A549 (cell line): Measurements from ENCODE around the gene MOB1B. TPM values are rescaled to one million over a fixed set of nuclear protein-coding genes. Genes with fewer than 3 reads are reported as not detected.

Experiments
- ATAC-seq, 2 experiments: fragments of 200-7000 bp in 1 of 2; fragments of >200 bp in 1 of 2; cut with Nextera tagmentation in 1 of 2; cut with Tn5 transposase in 1 of 2; 3 replicates each; pipeline versions ENCODE4 v1.8.0 to v1.9.1; 2018 to 2020; ENCODE audit warnings: mild to moderate bottlenecking in 1 of 2, moderate library complexity in 1 of 2
- CTCF ChIA-PET: fragments of 300-600 bp; sonication (Branson Sonifier 250); formaldehyde crosslinking; extraction: SDS; loops from one replicate; lab custom pipeline; 2021; ENCODE audit warnings: antibody characterized with exemption, inconsistent platforms; lab: Yijun Ruan, JAX
- POLR2A ChIA-PET: fragments of 350-600 bp; formaldehyde crosslinking; extraction: SDS; loops from one replicate; lab custom pipeline; 2021; ENCODE audit warnings: antibody characterized with exemption, inconsistent platforms; lab: Yijun Ruan, JAX
- DNase-seq, 2 experiments: peaks; one replicate each; pipeline versions ENCODE4 v3.0.0 to v3.0.0-alpha.2; 2011 to 2016; ENCODE audit warnings: low read depth in 1 of 2, low spot score in 1 of 2
- FAIRE-seq: peaks from 2 replicates; lab custom pipeline; 2011; peaks lifted over from hg19 to GRCh38; lab: Jason Lieb, UNC
- H3K27ac ChIP-seq, 2 experiments: fragments of >200 bp; sonication (Bioruptor Twin); formaldehyde crosslinking; 3 replicates each; pipeline ENCODE4 v1.5.1; 2016 to 2017
- H3K4me1 ChIP-seq: fragments of >200 bp; sonication (Bioruptor Twin); formaldehyde crosslinking; 3 replicates; pipeline ENCODE4 v1.6.1; 2016
- H3K4me2 ChIP-seq: fragments of >200 bp; sonication (Bioruptor Twin); formaldehyde crosslinking; 3 replicates; pipeline ENCODE4 v1.6.1; 2016
- H3K4me3 ChIP-seq: fragments of >200 bp; sonication (Bioruptor Twin); formaldehyde crosslinking; 3 replicates; pipeline ENCODE4 v1.5.1; 2016
- H3K9me3 ChIP-seq: fragments of >200 bp; sonication (Bioruptor Twin); formaldehyde crosslinking; 3 replicates; pipeline ENCODE4 v1.6.1; 2016
- CBX8 ChIP-seq: fragments of 200-600 bp; sonication (generic); IDR thresholded peaks from 2 replicates; pipeline ENCODE4 v1.6.1; 2016
- ESRRA ChIP-seq: fragments of 150-350 bp; IDR thresholded peaks from 2 replicates; pipeline ENCODE4 v1.6.1; 2014; ENCODE audit warnings: mild to moderate bottlenecking, low read length, borderline replicate concordance
- FOSB ChIP-seq: fragments of 250-450 bp; sonication (Bioruptor Pico); IDR thresholded peaks from 2 replicates; pipeline ENCODE4 v1.5.0; 2020; ENCODE audit warnings: mild to moderate bottlenecking, moderate library complexity
- GATA3 ChIP-seq: IDR thresholded peaks from 2 replicates; pipeline ENCODE4 v1.6.1; 2012; ENCODE audit warnings: borderline replicate concordance
- JUNB ChIP-seq: fragments of >200 bp; sonication (Bioruptor Twin); formaldehyde crosslinking; IDR thresholded peaks from 2 replicates; pipeline ENCODE4 v1.6.1; 2016
- KDM1A ChIP-seq: fragments of 200-600 bp; sonication (generic); IDR thresholded peaks from 2 replicates; pipeline ENCODE4 v1.6.1; 2016; ENCODE audit warnings: low read depth, mild to moderate bottlenecking
- KDM5A ChIP-seq: fragments of 200-600 bp; sonication (generic); IDR thresholded peaks from 2 replicates; pipeline ENCODE4 v1.6.1; 2016; ENCODE audit warnings: antibody characterized with exemption, mild to moderate bottlenecking
- MAFK ChIP-seq: fragments of 450-650 bp; IDR thresholded peaks from 2 replicates; pipeline ENCODE4 v1.6.1; 2014; ENCODE audit not compliant: partially characterized antibody
- NPAS2 ChIP-seq: fragments of 250-450 bp; sonication (Bioruptor Pico); IDR thresholded peaks from 2 replicates; pipeline ENCODE4 v1.8.0; 2022; ENCODE audit warnings: mild to moderate bottlenecking, moderate library complexity, borderline replicate concordance
- NR3C1 ChIP-seq: fragments of >200 bp; sonication (Bioruptor Twin); formaldehyde crosslinking; IDR thresholded peaks from 3 replicates; pipeline ENCODE4 v1.6.1; 2017
- RNF2 ChIP-seq: fragments of 200-600 bp; sonication (generic); IDR thresholded peaks from 2 replicates; pipeline ENCODE4 v1.6.1; 2016; ENCODE audit warnings: low read depth, mild to moderate bottlenecking, antibody characterized with exemption, moderate library complexity, borderline replicate concordance
- WGBS: methylation state at CpG from one replicate; pipeline ENCODE4 v1.1.6; 2017; ENCODE audit errors: missing lambda C conversion rate; 5-methylcytosine and 5-hydroxymethylcytosine counted together
- polyA plus RNA-seq, 4 experiments: library from polyadenylated mRNA; depleted of rRNA in 3 of 4; stranded (reverse); fragments of >200 nt; fragmentation: RNase III in 1 of 4; extraction: RNeasy Plus Mini Kit Qiagen cat#74134 plus additional on column Dnase treatment in 1 of 4; gene quantifications; 2 replicates in 3 of 4; 3 replicates in 1 of 4; pipeline ENCODE4 v1.2.3, GENCODE V29; 2011 to 2017
- TF ChIP-seq, protein P1 (sequence below): fragments of 250-450 bp; sonication (Bioruptor Pico); IDR thresholded peaks from 2 replicates; pipeline ENCODE4 v1.5.0; 2021; ENCODE audit warnings: mild to moderate bottlenecking, moderate library complexity, borderline replicate concordance
- TF ChIP-seq, protein P2 (sequence below): fragments of >200 bp; sonication (Bioruptor Twin); formaldehyde crosslinking; IDR thresholded peaks from 3 replicates; pipeline ENCODE4 v1.5.1; 2016
- TF ChIP-seq, protein P3 (sequence below): fragments of 200-600 bp; sonication (generic); IDR thresholded peaks from 2 replicates; pipeline ENCODE4 v1.6.1; 2016; ENCODE audit warnings: antibody characterized with exemption, mild to moderate bottlenecking, moderate library complexity
- TF ChIP-seq, protein P4 (sequence below): fragments of 450-650 bp; IDR thresholded peaks from 2 replicates; pipeline ENCODE4 v1.6.1; 2014; ENCODE audit warnings: antibody characterized with exemption

MOB1B gene
- polyA plus RNA-seq, 2 of the 4 experiments (the other 2 are of a cell fraction), result 6.7 to 9.5 TPM

DNA sequence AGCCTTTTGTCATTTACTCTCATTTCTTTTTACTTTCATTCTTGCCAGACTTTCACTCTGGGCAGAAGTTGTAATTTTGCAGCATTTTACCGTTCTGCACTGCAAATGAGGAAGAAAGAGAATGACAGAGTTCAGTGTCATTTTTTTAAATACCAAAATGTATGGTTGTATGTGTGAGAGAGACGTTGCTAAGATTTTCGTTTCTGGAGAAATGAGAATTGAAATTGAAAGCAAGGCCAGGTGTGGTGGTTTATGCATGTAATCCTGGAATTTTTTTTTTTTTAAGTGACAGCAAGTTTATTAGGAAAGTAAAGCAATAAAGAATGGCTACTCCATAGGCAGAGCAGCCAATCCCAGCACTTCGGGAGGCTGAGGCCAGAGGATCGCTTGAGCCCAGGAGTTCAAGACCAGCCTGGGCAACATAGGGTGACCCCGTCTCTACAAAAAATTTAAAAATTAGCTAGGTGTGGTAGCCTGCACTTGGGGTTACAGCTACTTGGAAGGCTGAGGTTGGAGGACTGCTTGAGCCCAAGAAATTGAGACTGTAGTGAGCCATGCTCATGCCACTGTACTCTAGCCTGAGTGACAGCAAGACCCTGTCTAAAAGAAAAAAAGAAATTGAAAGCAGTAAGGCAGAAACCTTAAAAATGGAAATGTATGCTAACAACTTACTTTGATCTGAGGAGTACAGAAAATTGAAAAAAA is 104.2 kb downstream of the MOB1B start (continued):
- TF ChIP-seq, protein P1, sequence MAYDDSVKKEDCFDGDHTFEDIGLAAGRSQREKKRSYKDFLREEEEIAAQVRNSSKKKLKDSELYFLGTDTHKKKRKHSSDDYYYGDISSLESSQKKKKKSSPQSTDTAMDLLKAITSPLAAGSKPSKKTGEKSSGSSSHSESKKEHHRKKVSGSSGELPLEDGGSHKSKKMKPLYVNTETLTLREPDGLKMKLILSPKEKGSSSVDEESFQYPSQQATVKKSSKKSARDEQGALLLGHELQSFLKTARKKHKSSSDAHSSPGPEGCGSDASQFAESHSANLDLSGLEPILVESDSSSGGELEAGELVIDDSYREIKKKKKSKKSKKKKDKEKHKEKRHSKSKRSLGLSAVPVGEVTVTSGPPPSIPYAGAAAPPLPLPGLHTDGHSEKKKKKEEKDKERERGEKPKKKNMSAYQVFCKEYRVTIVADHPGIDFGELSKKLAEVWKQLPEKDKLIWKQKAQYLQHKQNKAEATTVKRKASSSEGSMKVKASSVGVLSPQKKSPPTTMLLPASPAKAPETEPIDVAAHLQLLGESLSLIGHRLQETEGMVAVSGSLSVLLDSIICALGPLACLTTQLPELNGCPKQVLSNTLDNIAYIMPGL (CRISPR knock-in tag), result no peak
- TF ChIP-seq KDM1A, result no peak

DNA sequence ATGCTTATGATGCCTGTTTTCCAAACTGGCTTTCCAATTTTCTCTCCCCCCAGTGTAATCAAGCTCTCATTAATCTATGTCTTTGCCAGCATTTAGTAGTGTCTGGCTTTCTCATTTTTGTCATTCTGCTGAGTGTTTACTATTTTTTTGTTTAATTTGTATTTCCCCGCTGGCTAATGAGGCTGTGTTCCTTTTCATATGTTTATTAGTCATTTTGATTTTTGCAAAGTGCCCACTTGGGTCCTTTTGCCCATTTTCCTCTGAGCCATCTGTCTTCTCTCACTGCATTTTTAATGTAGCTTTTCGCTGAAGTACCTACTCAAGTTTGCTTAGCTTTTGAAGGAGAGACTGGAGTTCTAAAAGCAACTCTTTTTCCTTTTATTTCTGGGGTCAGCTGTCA is 106.0 kb downstream of the MOB1B start:
- ATAC-seq (no peak), DNase-seq (no peak), FAIRE-seq (no peak)
- ChIA-PET POLR2A (no interaction called here), CTCF (interaction anchor here (0.6 to 2.6 kb wide), 4 partner anchors 9 to 356 kb away, joined by 3 to 14 read pairs (median 4); no protein-coding TSS in a partner anchor)
- 96% methylated on average over 2 of the region's 2 CpGs for WGBS
- TF ChIP-seq CBX8, result no peak
- TF ChIP-seq KDM5A, result no peak
- TF ChIP-seq RNF2, result no peak
- no peak for TF ChIP-seq MAFK
- TF ChIP-seq, protein P2, sequence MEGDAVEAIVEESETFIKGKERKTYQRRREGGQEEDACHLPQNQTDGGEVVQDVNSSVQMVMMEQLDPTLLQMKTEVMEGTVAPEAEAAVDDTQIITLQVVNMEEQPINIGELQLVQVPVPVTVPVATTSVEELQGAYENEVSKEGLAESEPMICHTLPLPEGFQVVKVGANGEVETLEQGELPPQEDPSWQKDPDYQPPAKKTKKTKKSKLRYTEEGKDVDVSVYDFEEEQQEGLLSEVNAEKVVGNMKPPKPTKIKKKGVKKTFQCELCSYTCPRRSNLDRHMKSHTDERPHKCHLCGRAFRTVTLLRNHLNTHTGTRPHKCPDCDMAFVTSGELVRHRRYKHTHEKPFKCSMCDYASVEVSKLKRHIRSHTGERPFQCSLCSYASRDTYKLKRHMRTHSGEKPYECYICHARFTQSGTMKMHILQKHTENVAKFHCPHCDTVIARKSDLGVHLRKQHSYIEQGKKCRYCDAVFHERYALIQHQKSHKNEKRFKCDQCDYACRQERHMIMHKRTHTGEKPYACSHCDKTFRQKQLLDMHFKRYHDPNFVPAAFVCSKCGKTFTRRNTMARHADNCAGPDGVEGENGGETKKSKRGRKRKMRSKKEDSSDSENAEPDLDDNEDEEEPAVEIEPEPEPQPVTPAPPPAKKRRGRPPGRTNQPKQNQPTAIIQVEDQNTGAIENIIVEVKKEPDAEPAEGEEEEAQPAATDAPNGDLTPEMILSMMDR, result no peak
- TF ChIP-seq, protein P3, sequence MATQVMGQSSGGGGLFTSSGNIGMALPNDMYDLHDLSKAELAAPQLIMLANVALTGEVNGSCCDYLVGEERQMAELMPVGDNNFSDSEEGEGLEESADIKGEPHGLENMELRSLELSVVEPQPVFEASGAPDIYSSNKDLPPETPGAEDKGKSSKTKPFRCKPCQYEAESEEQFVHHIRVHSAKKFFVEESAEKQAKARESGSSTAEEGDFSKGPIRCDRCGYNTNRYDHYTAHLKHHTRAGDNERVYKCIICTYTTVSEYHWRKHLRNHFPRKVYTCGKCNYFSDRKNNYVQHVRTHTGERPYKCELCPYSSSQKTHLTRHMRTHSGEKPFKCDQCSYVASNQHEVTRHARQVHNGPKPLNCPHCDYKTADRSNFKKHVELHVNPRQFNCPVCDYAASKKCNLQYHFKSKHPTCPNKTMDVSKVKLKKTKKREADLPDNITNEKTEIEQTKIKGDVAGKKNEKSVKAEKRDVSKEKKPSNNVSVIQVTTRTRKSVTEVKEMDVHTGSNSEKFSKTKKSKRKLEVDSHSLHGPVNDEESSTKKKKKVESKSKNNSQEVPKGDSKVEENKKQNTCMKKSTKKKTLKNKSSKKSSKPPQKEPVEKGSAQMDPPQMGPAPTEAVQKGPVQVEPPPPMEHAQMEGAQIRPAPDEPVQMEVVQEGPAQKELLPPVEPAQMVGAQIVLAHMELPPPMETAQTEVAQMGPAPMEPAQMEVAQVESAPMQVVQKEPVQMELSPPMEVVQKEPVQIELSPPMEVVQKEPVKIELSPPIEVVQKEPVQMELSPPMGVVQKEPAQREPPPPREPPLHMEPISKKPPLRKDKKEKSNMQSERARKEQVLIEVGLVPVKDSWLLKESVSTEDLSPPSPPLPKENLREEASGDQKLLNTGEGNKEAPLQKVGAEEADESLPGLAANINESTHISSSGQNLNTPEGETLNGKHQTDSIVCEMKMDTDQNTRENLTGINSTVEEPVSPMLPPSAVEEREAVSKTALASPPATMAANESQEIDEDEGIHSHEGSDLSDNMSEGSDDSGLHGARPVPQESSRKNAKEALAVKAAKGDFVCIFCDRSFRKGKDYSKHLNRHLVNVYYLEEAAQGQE, result no peak
- no peak for TF ChIP-seq JUNB
- no peak for TF ChIP-seq NPAS2 (CRISPR knock-in tag)
- no peak for TF ChIP-seq GATA3
- TF ChIP-seq FOSB (CRISPR knock-in tag), result no peak
- Histone ChIP-seq H3K27ac (no peak overlapping the region), H3K4me2 (no peak overlapping the region), H3K9me3 (no peaks in the 10 kb centered on the region), H3K4me1 (peaks cover 8% of the 10 kb centered on the region; the same call in 2 of the 3 replicates), H3K4me3 (no peak overlapping the region)

DNA sequence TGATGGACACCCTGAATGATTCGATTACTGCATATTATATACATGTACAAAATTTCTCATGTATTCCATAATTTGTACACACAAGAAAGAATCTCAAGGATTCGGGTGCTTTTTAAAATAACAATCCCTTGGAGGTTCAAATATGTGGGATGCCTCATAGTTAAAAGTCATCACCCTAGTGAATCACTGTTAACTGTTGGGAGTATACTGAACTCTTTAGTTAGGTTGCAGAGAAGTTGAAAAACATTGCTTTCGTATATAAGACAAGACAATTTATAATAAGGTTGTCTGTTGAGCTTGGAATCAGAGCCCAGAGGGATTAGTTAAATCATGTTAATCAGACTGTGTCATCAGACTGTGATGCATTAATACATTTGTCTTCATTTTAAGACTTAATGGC is 106.9 kb downstream of the MOB1B start:
- no peak overlapping the region; the same call in 2 of the 3 replicates for H3K4me2 ChIP-seq
- ChIA-PET CTCF (interaction anchor here (0.6 to 2.6 kb wide), 7 partner anchors 9 to 357 kb away, joined by 3 to 14 read pairs (median 5); partner anchors contain the start of genes DCK and GRSF1), POLR2A (no interaction called here)
- H3K4me1 ChIP-seq, result peaks cover 8% of the 10 kb centered on the region; the same call in 2 of the 3 replicates
- ATAC-seq (no peak), FAIRE-seq (no peak), DNase-seq (no peak)
- H3K4me3 ChIP-seq, result no peak overlapping the region
- 64% methylated on average over 3 of the region's 3 CpGs for WGBS
- TF ChIP-seq ESRRA (no peak), NR3C1 (no peak), KDM1A (no peak)
- TF ChIP-seq, protein P3, result no peak
- TF ChIP-seq, protein P1 (CRISPR knock-in tag), result no peak
- TF ChIP-seq, protein P4, sequence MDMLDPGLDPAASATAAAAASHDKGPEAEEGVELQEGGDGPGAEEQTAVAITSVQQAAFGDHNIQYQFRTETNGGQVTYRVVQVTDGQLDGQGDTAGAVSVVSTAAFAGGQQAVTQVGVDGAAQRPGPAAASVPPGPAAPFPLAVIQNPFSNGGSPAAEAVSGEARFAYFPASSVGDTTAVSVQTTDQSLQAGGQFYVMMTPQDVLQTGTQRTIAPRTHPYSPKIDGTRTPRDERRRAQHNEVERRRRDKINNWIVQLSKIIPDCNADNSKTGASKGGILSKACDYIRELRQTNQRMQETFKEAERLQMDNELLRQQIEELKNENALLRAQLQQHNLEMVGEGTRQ, result no peak
- no peaks in the 10 kb centered on the region for H3K9me3 ChIP-seq
- H3K27ac ChIP-seq, result no peak overlapping the region
